Vagina (tissue), 2 donors: ENCODE data around the gene RHBDD1. TPM values are rescaled to one million over a fixed set of nuclear protein-coding genes. Genes with fewer than 3 reads are reported as not detected.

Experiments
- DNase-seq, 2 donors: peaks; one replicate each; pipeline ENCODE4 v3.0.0-alpha.2; 2017; ENCODE audit errors: extremely low spot score in 2 of 2
- H3K27ac ChIP-seq: fragments of 200-600 bp; sonication (generic); one replicate; pipeline ENCODE4 v1.5.1; 2019
- H3K27me3 ChIP-seq: fragments of 200-600 bp; sonication (generic); one replicate; pipeline ENCODE4 v1.5.1; 2019
- H3K36me3 ChIP-seq, 2 donors: fragments of 200-600 bp; sonication (generic); one replicate each; pipeline ENCODE4 v1.5.1; 2017 to 2019
- H3K4me1 ChIP-seq: fragments of 200-600 bp; sonication (generic); one replicate; pipeline ENCODE4 v1.5.1; 2019
- H3K4me3 ChIP-seq, 2 donors: fragments of 200-600 bp; sonication (generic); 1 replicate in 1 of 2; 2 replicates in 1 of 2; pipeline ENCODE4 v1.5.1; 2016 to 2019
- H3K9me3 ChIP-seq: fragments of 200-600 bp; sonication (generic); one replicate; pipeline ENCODE4 v1.5.1; 2019
- POLR2A ChIP-seq, 2 donors: fragments of 450-650 bp; IDR thresholded peaks; one replicate each; pipeline ENCODE4 v1.6.1; 2017; ENCODE audit warnings: antibody characterized with exemption in 2 of 2, mild to moderate bottlenecking in 2 of 2, moderate library complexity in 2 of 2
- POLR2AphosphoS5 ChIP-seq, 2 donors: sonication (generic); formaldehyde crosslinking; IDR thresholded peaks; one replicate each; pipeline ENCODE4 v1.9.0; 2017; ENCODE audit warnings: antibody characterized with exemption in 2 of 2, mild to moderate bottlenecking in 2 of 2, low read depth in 1 of 2; ENCODE audit not compliant: insufficient read depth in 1 of 2
- intact Hi-C: fragments of 100-400 bp; cut with DNase I; formaldehyde crosslinking; loops from one replicate; pipeline ENCODE4 v1.15.1; 2023
- total RNA-seq: library from RNA; depleted of rRNA; stranded (reverse); fragments of >200 nt; gene quantifications from one replicate; pipeline ENCODE4 v1.2.3, GENCODE V29; 2016
- TF ChIP-seq, protein P1 (sequence below), 3 experiments: fragments of 450-650 bp in 2 of 3; fragments of 200-600 bp in 1 of 3; sonication (generic) in 1 of 3; IDR thresholded peaks; one replicate each; pipeline ENCODE4 v1.5.1; 2017 to 2019; ENCODE audit warnings: antibody characterized with exemption in 3 of 3, mild to moderate bottlenecking in 2 of 3, moderate library complexity in 2 of 3

The RHBDD1 gene
- total RNA-seq, 1 donor from 2014 or later = 27.3 TPM

DNA sequence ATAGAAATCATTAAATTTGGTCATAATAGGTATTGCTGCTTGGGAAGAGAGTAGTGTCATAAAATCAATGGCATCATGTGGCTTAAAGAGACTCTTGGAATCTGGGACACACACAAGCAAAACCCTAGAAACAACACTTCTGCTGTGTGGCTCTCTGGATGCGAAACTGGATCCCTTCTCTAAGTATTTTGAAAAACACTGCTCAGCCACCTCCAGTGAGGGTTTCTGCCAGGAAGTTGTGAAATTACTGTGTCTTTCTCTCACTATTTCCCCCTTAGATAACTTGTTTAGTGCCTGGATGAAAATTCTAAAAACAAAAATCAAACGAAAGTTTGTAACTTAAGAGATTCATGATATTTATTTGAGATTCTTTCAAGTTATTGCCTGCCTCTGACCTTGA, 163.8 kb downstream of the RHBDD1 start:
- intact Hi-C loops = no loop called here
- H3K4me3 ChIP-seq = no peak overlapping the region
- no peak overlapping the region for H3K27ac ChIP-seq
- H3K9me3 ChIP-seq = no peaks in the 10 kb centered on the region
- DNase-seq = no peak
- no peaks in the 10 kb centered on the region for H3K27me3 ChIP-seq
- TF ChIP-seq, protein P1, sequence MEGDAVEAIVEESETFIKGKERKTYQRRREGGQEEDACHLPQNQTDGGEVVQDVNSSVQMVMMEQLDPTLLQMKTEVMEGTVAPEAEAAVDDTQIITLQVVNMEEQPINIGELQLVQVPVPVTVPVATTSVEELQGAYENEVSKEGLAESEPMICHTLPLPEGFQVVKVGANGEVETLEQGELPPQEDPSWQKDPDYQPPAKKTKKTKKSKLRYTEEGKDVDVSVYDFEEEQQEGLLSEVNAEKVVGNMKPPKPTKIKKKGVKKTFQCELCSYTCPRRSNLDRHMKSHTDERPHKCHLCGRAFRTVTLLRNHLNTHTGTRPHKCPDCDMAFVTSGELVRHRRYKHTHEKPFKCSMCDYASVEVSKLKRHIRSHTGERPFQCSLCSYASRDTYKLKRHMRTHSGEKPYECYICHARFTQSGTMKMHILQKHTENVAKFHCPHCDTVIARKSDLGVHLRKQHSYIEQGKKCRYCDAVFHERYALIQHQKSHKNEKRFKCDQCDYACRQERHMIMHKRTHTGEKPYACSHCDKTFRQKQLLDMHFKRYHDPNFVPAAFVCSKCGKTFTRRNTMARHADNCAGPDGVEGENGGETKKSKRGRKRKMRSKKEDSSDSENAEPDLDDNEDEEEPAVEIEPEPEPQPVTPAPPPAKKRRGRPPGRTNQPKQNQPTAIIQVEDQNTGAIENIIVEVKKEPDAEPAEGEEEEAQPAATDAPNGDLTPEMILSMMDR (IDR thresholded peaks at IDR 0.05) = no peak
- TF ChIP-seq POLR2A (IDR thresholded peaks at IDR 0.05) (no peak), POLR2AphosphoS5 (IDR thresholded peaks at IDR 0.05; ENCODE audit: insufficient read depth in 1 of 2, low read depth in 1 of 2) (no peak)
- no peaks in the 10 kb centered on the region for H3K4me1 ChIP-seq
- peaks cover 0 to 10% of the 10 kb centered on the region in 2 donors for H3K36me3 ChIP-seq

DNA sequence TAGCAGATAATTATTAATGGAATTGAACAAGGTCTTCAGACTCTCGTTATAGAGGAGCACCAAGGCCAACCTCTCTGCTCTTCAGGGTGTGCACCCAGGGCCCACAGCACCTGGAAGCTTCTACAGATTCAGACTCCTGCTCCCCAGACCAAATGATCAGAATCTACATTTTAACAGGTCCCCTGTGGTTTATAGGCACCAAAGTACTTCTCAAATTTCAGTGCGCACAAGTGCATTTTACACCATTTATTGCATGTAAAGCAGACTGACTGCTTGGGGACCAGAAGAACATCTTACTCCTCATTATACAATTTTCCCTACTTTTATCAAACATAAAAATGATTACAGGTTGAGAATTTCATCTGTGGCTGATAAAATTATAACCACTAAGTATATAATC, 164.3 kb downstream of the RHBDD1 start:
- H3K9me3 ChIP-seq = no peaks in the 10 kb centered on the region
- no peak overlapping the region for H3K27ac ChIP-seq
- no peaks in the 10 kb centered on the region for H3K4me1 ChIP-seq
- H3K36me3 ChIP-seq = peaks cover 0 to 10% of the 10 kb centered on the region in 2 donors
- H3K4me3 ChIP-seq = no peak overlapping the region
- intact Hi-C loops = no loop called here
- no peaks in the 10 kb centered on the region for H3K27me3 ChIP-seq
- no peak for DNase-seq
- TF ChIP-seq, protein P1 (IDR thresholded peaks at IDR 0.05) = no peak
- no peak for TF ChIP-seq POLR2AphosphoS5 (IDR thresholded peaks at IDR 0.05; ENCODE audit: insufficient read depth in 1 of 2, low read depth in 1 of 2)

DNA sequence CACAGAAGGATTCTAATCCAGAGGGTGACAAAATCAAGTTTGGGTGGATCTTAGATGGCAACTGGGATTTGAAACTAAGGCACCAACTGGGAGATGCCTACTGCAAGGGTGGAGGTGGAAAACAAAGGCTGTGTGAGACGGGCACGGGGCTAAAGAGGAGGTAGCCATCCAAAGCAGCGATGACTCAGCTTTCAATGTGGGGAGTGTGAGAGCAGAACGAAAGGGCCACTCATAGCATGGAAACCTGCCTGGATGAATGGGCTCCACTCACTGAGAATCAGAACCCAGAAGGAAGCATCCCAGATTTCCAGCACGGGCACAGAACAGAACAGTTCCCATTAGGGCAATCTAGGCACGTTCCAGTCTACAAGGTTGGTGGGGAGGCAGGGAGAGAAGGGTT, 168.6 kb downstream of the RHBDD1 start:
- H3K27me3 ChIP-seq = no peaks in the 10 kb centered on the region
- DNase-seq = no peak
- intact Hi-C loops = no loop called here
- no peaks in the 10 kb centered on the region for H3K36me3 ChIP-seq
- no peaks in the 10 kb centered on the region for H3K4me1 ChIP-seq
- no peaks in the 10 kb centered on the region for H3K9me3 ChIP-seq
- TF ChIP-seq POLR2A (IDR thresholded peaks at IDR 0.05) (no peak), POLR2AphosphoS5 (IDR thresholded peaks at IDR 0.05; ENCODE audit: insufficient read depth in 1 of 2, low read depth in 1 of 2) (no peak)
- TF ChIP-seq, protein P1 (IDR thresholded peaks at IDR 0.05) = no peak
- no peak overlapping the region for H3K27ac ChIP-seq
- no peak overlapping the region for H3K4me3 ChIP-seq

DNA sequence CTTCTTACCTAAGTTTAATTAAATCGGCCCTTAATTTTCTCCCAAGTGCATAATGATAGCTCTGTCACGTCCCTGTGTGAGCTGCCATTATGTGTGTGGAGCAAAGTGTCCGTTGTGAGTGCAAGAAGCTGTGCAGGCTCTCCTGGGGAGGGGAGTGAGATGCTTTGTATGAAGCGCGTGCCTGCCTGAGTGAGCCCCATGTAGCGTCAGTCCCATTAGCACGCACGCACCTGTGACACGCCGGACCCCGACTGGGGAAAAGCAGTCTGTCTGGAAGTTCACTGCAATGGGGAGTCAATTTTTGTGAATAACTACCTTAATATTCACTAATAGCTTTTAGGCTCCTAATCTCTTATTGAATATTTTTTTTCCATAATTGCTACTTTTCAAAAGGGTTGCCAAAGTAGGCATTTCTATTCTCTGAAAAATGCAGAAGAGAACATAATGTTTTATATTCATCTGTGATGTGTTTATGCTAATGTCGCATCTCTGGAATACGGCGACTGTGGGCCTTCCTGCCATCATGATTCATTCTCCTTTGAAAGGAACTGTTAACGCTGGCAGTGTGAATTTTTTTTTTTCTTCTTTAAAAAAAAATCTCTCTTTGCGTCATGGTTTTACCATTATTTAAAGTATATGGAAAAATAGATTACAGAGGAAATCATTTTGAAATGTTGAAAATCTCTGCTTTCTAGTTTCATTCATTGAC, 170.5 kb downstream of the RHBDD1 start:
- H3K4me3 ChIP-seq = no peak overlapping the region
- H3K27ac ChIP-seq = no peak overlapping the region
- H3K4me1 ChIP-seq = no peaks in the 10 kb centered on the region
- H3K27me3 ChIP-seq = no peaks in the 10 kb centered on the region
- no peaks in the 10 kb centered on the region for H3K36me3 ChIP-seq
- intact Hi-C loops = no loop called here
- no peak for DNase-seq
- no peaks in the 10 kb centered on the region for H3K9me3 ChIP-seq
- no peak for TF ChIP-seq POLR2A (IDR thresholded peaks at IDR 0.05)

DNA sequence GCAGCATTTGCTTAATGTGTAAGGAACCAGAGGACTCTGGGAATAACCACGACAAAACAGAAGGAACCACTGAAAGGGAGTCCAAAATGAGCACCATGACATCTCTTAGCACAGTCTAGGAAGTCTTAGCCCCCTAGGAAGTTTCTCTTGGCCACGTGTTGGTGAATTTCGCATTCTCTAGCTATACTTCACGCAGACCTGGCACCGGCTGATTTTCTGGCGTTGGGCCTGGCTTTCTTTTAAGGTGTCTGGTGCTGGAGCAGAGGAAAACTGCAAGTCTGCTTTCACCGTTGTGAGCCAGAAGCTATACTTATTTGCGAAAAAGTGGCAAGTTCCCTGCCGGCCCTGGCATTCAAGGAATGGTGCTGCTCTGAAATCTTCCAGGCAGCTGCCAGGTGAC, 171.3 kb downstream of the RHBDD1 start:
- H3K36me3 ChIP-seq = no peaks in the 10 kb centered on the region
- H3K27ac ChIP-seq = no peak overlapping the region
- H3K4me3 ChIP-seq = no peak overlapping the region
- TF ChIP-seq, protein P1 (IDR thresholded peaks at IDR 0.05) = no peak
- no peak for TF ChIP-seq POLR2A (IDR thresholded peaks at IDR 0.05)
- no peak for TF ChIP-seq POLR2AphosphoS5 (IDR thresholded peaks at IDR 0.05; ENCODE audit: insufficient read depth in 1 of 2, low read depth in 1 of 2)
- DNase-seq = no peak
- no peaks in the 10 kb centered on the region for H3K4me1 ChIP-seq
- intact Hi-C loops = no loop called here
- no peaks in the 10 kb centered on the region for H3K27me3 ChIP-seq
- H3K9me3 ChIP-seq = no peaks in the 10 kb centered on the region
